ENCODE data around the gene SLC35B1. TPM values are rescaled to one million over a fixed set of nuclear protein-coding genes. Genes with fewer than 3 reads are reported as not detected.
"Not testable (repeated sequence)": the region's sequence is repeated elsewhere in the genome, so short reads cannot be mapped to it uniquely, and the experiment has no call there.

SLC35B1 gene
- total RNA-seq, 1 experiment from 2014 or later = 228 TPM

- ChIA-PET CTCF (interaction anchor here (0.5 to 0.7 kb wide), 2 partner anchors 44 to 58 kb away, joined by 3 read pairs; no protein-coding TSS in a partner anchor), POLR2A (no interaction called here)
- Mint-ChIP-seq H3K36me3 (ENCODE audit: insufficient read depth, unreplicated experiment) (peaks cover 41% of the 10 kb centered on the region), H3K4me1 (ENCODE audit: low read depth, unreplicated experiment) (peaks cover 24% of the 10 kb centered on the region), H3K9me3 (ENCODE audit: unreplicated experiment) (no peaks in the 10 kb centered on the region), H3K27me3 (ENCODE audit: insufficient read depth, unreplicated experiment) (no peaks in the 10 kb centered on the region), H3K4me3 (ENCODE audit: unreplicated experiment) (peak overlapping the region; percentile 83), H3K27ac (ENCODE audit: unreplicated experiment) (peak overlapping the region; percentile 92)
- no TSS peak for BruUV-seq (replicated peaks)
- H3K27me3 ChIP-seq (replicated peaks; ENCODE audit: control insufficient read depth, insufficient read depth, low read length) = no peaks in the 10 kb centered on the region
- peak overlapping the region; percentile 68 for H3K4me3 ChIP-seq (ENCODE audit: low read depth, low read length)
- intact Hi-C loops (cut with micrococcal nuclease; ENCODE audit: unreplicated experiment) = loop anchor here (2.0 to 5.0 kb wide), 2 partner anchors 30 to 179 kb away; partner anchors contain the start of gene NGFR
- TF ChIP-seq CTCF (IDR thresholded peaks at IDR 0.05; ENCODE audit: insufficient read depth in 1 of 2, low read depth in 1 of 2, low read length in 1 of 2, severe bottlenecking in 1 of 2, unreplicated experiment in 1 of 2) = no peak
- DNase-seq = no peak
- peaks cover 5% of the 10 kb centered on the region; the same call in 1 of the 2 replicates for H3K4me1 ChIP-seq
- no peaks in the 10 kb centered on the region for H3K36me3 ChIP-seq (ENCODE audit: control insufficient read depth, insufficient read depth, low read length)
- H3K9me3 ChIP-seq = no peaks in the 10 kb centered on the region
Measured at GRCh38 chr17:49676276-49676868, 31.4 kb downstream of the SLC35B1 start.

GRCh38 chr17:49674507-49674906 is 33.3 kb downstream of the SLC35B1 start:
- no peaks in the 10 kb centered on the region for H3K9me3 Mint-ChIP-seq (ENCODE audit: unreplicated experiment)
- H3K4me1 Mint-ChIP-seq (ENCODE audit: low read depth, unreplicated experiment) = peaks cover 24% of the 10 kb centered on the region
- Histone ChIP-seq H3K4me1 (peaks cover 5% of the 10 kb centered on the region; the same call in 1 of the 2 replicates), H3K4me3 (ENCODE audit: low read depth, low read length) (no peak overlapping the region), H3K9me3 (no peaks in the 10 kb centered on the region), H3K27me3 (replicated peaks; ENCODE audit: control insufficient read depth, insufficient read depth, low read length) (no peaks in the 10 kb centered on the region), H3K36me3 (ENCODE audit: control insufficient read depth, insufficient read depth, low read length) (no peaks in the 10 kb centered on the region)
- H3K27me3 Mint-ChIP-seq (ENCODE audit: insufficient read depth, unreplicated experiment) = no peaks in the 10 kb centered on the region
- peaks cover 41% of the 10 kb centered on the region for H3K36me3 Mint-ChIP-seq (ENCODE audit: insufficient read depth, unreplicated experiment)
- TF ChIP-seq CTCF (IDR thresholded peaks at IDR 0.05; ENCODE audit: insufficient read depth in 1 of 2, low read depth in 1 of 2, low read length in 1 of 2, severe bottlenecking in 1 of 2, unreplicated experiment in 1 of 2) = no peak
- ChIA-PET CTCF (no interaction called here), POLR2A (interaction anchor here (0.5 kb wide), 1 partner anchor 175 kb away, joined by 8 read pairs; no protein-coding TSS in a partner anchor)
- intact Hi-C loops (cut with micrococcal nuclease; ENCODE audit: unreplicated experiment) = no loop called here
- BruUV-seq (replicated peaks) = no TSS peak
- no peak overlapping the region for H3K4me3 Mint-ChIP-seq (ENCODE audit: unreplicated experiment)
- no peak overlapping the region for H3K27ac Mint-ChIP-seq (ENCODE audit: unreplicated experiment)
- DNase-seq = no peak

GRCh38 chr17:49673679-49674078 is 34.1 kb downstream of the SLC35B1 start:
- H3K9me3 Mint-ChIP-seq (ENCODE audit: unreplicated experiment); H3K4me3 Mint-ChIP-seq (ENCODE audit: unreplicated experiment); H3K4me1 ChIP-seq; H3K9me3 ChIP-seq; POLR2A ChIA-PET; intact Hi-C loops (cut with micrococcal nuclease; ENCODE audit: unreplicated experiment); BruUV-seq (replicated peaks); H3K4me3 ChIP-seq (ENCODE audit: low read depth, low read length); DNase-seq; H3K27me3 ChIP-seq (replicated peaks; ENCODE audit: control insufficient read depth, insufficient read depth, low read length); CTCF ChIA-PET; H3K27me3 Mint-ChIP-seq (ENCODE audit: insufficient read depth, unreplicated experiment); H3K36me3 ChIP-seq (ENCODE audit: control insufficient read depth, insufficient read depth, low read length); H3K27ac Mint-ChIP-seq (ENCODE audit: unreplicated experiment): not testable (repeated sequence)
- Mint-ChIP-seq H3K4me1 (ENCODE audit: low read depth, unreplicated experiment) (peaks cover 24% of the 10 kb centered on the region), H3K36me3 (ENCODE audit: insufficient read depth, unreplicated experiment) (peaks cover 41% of the 10 kb centered on the region)

Data from Caco-2 (cell line).